ENCODE data around the gene ACP5.

ACP5 gene

GRCh38 chr19:11556634-11557420 is 20.6 kb downstream of the ACP5 start:
- no peak for TF ChIP-seq Cebpa-rat (IDR thresholded peaks at IDR 0.05)
- H3K4me2 ChIP-seq = peak overlapping the region; percentile 6 to 99 (median 92); a peak in 19 of 22 replicates
- H3K36me3 ChIP-seq = peaks cover 23 to 50% (median 38%) of the 10 kb centered on the region in 11 experiments; a peak in 21 of 22 replicates

GRCh38 chr19:11555246-11555645 is 22.2 kb downstream of the ACP5 start:
- Histone ChIP-seq H3K27me3 (no peaks in the 10 kb centered on the region), H3K36me3 (peaks cover 24 to 58% (median 43%) of the 10 kb centered on the region in 11 experiments; a peak in 21 of 22 replicates), H3K4me3 (no peak overlapping the region), H3K9me3 (replicated peaks in 1 of 11) (no peaks in the 10 kb centered on the region), H4K20me1 (peaks cover 50 to 77% (median 68%) of the 10 kb centered on the region in 11 experiments; a peak in 21 of 22 replicates), H3K4me2 (peak overlapping the region in 10 of 11 experiments; percentile 1 to 88 (median 42); a peak in 5 of 22 replicates), H3K9ac (peak overlapping the region in 1 of 11 experiments; percentile 24; a peak in 1 of 22 replicates), H3K4me1 (peaks cover 41 to 75% (median 68%) of the 10 kb centered on the region in 10 experiments), H3K27ac (no peak overlapping the region)
- TF ChIP-seq Cebpa-rat (IDR thresholded peaks at IDR 0.05) = no peak

More at GRCh38 chr19:11556634-11557420, 20.6 kb downstream of the ACP5 start:
- H3K9ac ChIP-seq = 0 out of 22 replicates have a peak overlapping the region, but pooled peaks of 4 of the 11 experiments have one; percentile 11 to 32 (median 27)
- H3K9me3 ChIP-seq (replicated peaks in 1 of 11) = no peaks in the 10 kb centered on the region
- H3K4me1 ChIP-seq = peaks cover 45 to 82% (median 74%) of the 10 kb centered on the region in 10 experiments
- H3K4me3 ChIP-seq = no peak overlapping the region
- peaks cover 50 to 70% (median 68%) of the 10 kb centered on the region in 11 experiments; a peak in 21 of 22 replicates for H4K20me1 ChIP-seq
- H3K27ac ChIP-seq = no peak overlapping the region
- H3K27me3 ChIP-seq = no peaks in the 10 kb centered on the region

DNA sequence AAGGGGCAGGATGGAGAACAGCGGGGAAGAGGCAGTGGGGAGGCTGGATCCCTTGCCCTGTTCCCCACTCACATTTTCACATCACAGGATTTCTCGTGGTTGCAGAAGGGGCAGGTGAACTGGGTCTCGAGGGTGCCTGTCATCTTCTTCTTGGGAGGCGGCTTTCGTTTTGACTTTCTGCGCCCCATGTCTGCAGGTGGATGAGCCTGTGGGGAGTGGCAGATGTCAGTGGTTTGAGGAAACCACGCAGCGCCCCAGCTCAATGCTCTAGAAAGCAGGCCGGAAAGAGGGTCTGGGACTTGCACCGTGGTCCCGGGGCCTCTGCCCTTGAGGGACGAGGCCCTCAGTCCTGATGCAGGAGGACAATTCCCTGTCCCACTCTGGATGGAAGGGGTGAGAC is 23.3 kb downstream of the ACP5 start:
- Histone ChIP-seq H3K4me2 (peak overlapping the region in 10 of 11 experiments; percentile 15 to 88 (median 68); a peak in 20 of 22 replicates), H3K4me1 (peaks cover 32 to 66% (median 59%) of the 10 kb centered on the region in 10 experiments), H4K20me1 (peaks cover 50 to 77% (median 68%) of the 10 kb centered on the region in 11 experiments; a peak in 21 of 22 replicates), H3K4me3 (no peak overlapping the region), H3K27me3 (no peaks in the 10 kb centered on the region), H3K9me3 (replicated peaks in 1 of 11) (no peaks in the 10 kb centered on the region), H3K36me3 (peaks cover 24 to 58% (median 43%) of the 10 kb centered on the region in 11 experiments; a peak in 21 of 22 replicates), H3K27ac (no peak overlapping the region; a peak in 1 of 22 replicates), H3K9ac (peak overlapping the region in 6 of 11 experiments; percentile 10 to 52 (median 16); a peak in 7 of 22 replicates)
- TF ChIP-seq Cebpa-rat (IDR thresholded peaks at IDR 0.05) = no peak

DNA sequence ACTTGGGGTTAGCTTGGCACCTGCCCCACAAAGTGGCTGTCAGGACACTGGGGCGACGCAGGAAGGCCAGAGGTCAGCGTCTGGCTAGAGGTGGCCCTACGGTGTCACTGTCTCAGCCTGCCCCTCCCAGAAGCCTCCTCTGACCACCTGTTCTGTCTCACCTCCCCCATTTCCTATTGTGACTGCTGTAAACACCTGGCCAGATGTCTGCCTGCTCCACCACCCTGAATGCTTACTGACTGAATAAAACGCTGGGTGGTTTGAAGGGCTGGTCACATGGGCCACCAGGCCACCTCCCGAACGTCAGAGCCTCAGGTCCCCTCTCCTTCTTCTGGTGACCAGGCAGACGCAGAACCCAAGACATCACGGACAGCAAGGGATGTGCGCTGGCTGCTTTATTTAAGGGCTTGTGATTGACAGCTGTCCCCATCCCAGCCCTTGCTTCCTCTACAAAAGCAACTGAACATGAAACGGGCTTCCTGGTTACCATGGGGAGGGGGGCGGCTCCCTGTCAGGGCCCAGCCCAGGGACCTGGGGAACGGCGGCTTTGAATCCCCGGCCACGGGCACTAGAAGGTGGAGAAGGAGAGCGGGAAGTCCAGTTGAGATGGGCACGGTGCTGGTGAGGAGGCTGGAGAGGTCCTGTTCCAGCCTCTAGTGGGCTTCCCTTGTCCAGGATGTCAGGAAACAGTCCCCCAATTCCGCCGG is 24.6 kb downstream of the ACP5 start:
- Histone ChIP-seq H3K9ac (peak overlapping the region in 5 of 11 experiments; percentile 7 to 56 (median 45); a peak in 6 of 22 replicates), H3K4me1 (peaks cover 25 to 58% (median 52%) of the 10 kb centered on the region in 10 experiments), H3K36me3 (peaks cover 24 to 58% (median 43%) of the 10 kb centered on the region in 11 experiments; a peak in 21 of 22 replicates), H3K4me3 (no peak overlapping the region), H4K20me1 (peaks cover 45 to 67% (median 59%) of the 10 kb centered on the region in 11 experiments; a peak in 21 of 22 replicates), H3K27ac (no peak overlapping the region), H3K27me3 (no peaks in the 10 kb centered on the region), H3K9me3 (replicated peaks in 1 of 11) (no peaks in the 10 kb centered on the region), H3K4me2 (peak overlapping the region in 9 of 11 experiments; percentile 35 to 88 (median 69); a peak in 17 of 22 replicates)
- no peak for TF ChIP-seq Cebpa-rat (IDR thresholded peaks at IDR 0.05)

GRCh38 chr19:11551603-11552235 is 25.7 kb downstream of the ACP5 start:
- H3K4me1 ChIP-seq = peaks cover 14 to 48% (median 41%) of the 10 kb centered on the region in 10 experiments; a peak in 19 of 20 replicates
- no peaks in the 10 kb centered on the region for H3K9me3 ChIP-seq (replicated peaks in 1 of 11)
- H3K27me3 ChIP-seq = no peaks in the 10 kb centered on the region
- peak overlapping the region in 4 of 11 experiments; percentile 66 to 88 (median 72); a peak in 5 of 22 replicates for H3K4me2 ChIP-seq
- H4K20me1 ChIP-seq = peaks cover 37 to 56% (median 48%) of the 10 kb centered on the region in 11 experiments; a peak in 21 of 22 replicates
- no peak overlapping the region for H3K27ac ChIP-seq
- H3K4me3 ChIP-seq = no peak overlapping the region
- peaks cover 24 to 53% (median 39%) of the 10 kb centered on the region in 11 experiments; a peak in 21 of 22 replicates for H3K36me3 ChIP-seq
- peak overlapping the region in 2 of 11 experiments; percentile 45 to 56; a peak in 1 of 22 replicates for H3K9ac ChIP-seq
- TF ChIP-seq Cebpa-rat (IDR thresholded peaks at IDR 0.05) = no peak

- Histone ChIP-seq H3K9me3 (replicated peaks in 1 of 11) (no peaks in the 10 kb centered on the region), H3K4me2 (no peak overlapping the region), H3K9ac (no peak overlapping the region), H3K4me3 (no peak overlapping the region), H3K27me3 (no peaks in the 10 kb centered on the region), H3K36me3 (peaks cover 24 to 40% (median 34%) of the 10 kb centered on the region in 11 experiments; a peak in 21 of 22 replicates), H4K20me1 (peaks cover 23 to 42% (median 34%) of the 10 kb centered on the region in 11 experiments; a peak in 21 of 22 replicates), H3K4me1 (peaks cover 0 to 35% (median 31%) of the 10 kb centered on the region in 10 experiments; a peak in 17 of 20 replicates), H3K27ac (no peak overlapping the region)
- no peak for TF ChIP-seq Cebpa-rat (IDR thresholded peaks at IDR 0.05)
Measured at GRCh38 chr19:11550265-11550664, 27.2 kb downstream of the ACP5 start.

DNA sequence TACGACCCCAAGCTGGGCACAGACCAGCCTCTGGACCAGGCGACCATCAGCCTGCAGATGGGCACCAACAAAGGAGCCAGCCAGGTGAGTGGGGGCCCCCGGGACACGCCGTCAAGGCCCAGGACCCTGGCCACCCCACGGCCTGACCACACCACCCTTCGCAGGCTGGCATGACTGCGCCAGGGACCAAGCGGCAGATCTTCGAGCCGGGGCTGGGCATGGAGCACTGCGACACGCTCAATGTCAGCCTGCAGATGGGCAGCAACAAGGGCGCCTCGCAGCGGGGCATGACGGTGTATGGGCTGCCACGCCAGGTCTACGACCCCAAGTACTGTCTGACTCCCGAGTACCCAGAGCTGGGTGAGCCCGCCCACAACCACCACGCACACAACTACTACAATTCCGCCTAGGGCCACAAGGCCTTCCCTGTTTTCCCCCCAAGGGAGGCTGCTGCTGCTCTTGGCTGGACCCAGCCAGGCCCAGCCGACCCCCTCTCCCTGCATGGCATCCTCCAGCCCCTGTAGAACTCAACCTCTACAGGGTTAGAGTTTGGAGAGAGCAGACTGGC is 28.0 kb downstream of the ACP5 start:
- peaks cover 19 to 35% (median 28%) of the 10 kb centered on the region in 11 experiments; a peak in 21 of 22 replicates for H3K36me3 ChIP-seq
- H3K27ac ChIP-seq = no peak overlapping the region

More for the DNA sequence above, 28.0 kb downstream of the ACP5 start:
- peaks cover 0 to 29% (median 25%) of the 10 kb centered on the region in 10 experiments; a peak in 17 of 20 replicates for H3K4me1 ChIP-seq
- no peaks in the 10 kb centered on the region for H3K9me3 ChIP-seq (replicated peaks in 1 of 11)
- H3K4me2 ChIP-seq = no peak overlapping the region
- no peak overlapping the region for H3K9ac ChIP-seq
- no peak for TF ChIP-seq Cebpa-rat (IDR thresholded peaks at IDR 0.05)
- peaks cover 15 to 34% (median 26%) of the 10 kb centered on the region in 11 experiments; a peak in 21 of 22 replicates for H4K20me1 ChIP-seq
- no peaks in the 10 kb centered on the region for H3K27me3 ChIP-seq
- no peak overlapping the region for H3K4me3 ChIP-seq
